Measurements from ENCODE around the gene PCK2.

GRCh38 chr14:24122898-24123297, 28.8 kb downstream of the PCK2 start:
- TF ChIP-seq FOXA1 (IDR thresholded peaks at IDR 0.05) (no peak), BHLHE40 (IDR thresholded peaks at IDR 0.05; ENCODE audit: borderline replicate concordance) (no peak), ELF4 (IDR thresholded peaks at IDR 0.05) (no peak)
